Tibial artery (tissue), 4 donors: ENCODE measurements around the gene RPRD1A.

ENCODE experiments used
- DNase-seq, 2 donors: peaks; one replicate each; pipeline ENCODE4 v3.0.0-alpha.2; 2019
- H3K27ac ChIP-seq, 2 donors: fragments of 200-600 bp; sonication (generic) in 1 of 2; 1 replicate in 1 of 2; 2 replicates in 1 of 2; pipeline ENCODE4 v1.5.1; 2018 to 2019; ENCODE audit warnings: mild to moderate bottlenecking in 1 of 2
- H3K27me3 ChIP-seq, 2 donors: fragments of 200-600 bp; sonication (generic) in 1 of 2; one replicate each; pipeline versions ENCODE4 v1.5.1 to v1.6.0; 2016 to 2019
- H3K36me3 ChIP-seq, 3 donors: fragments of 200-600 bp; sonication (generic) in 2 of 3; one replicate each; pipeline ENCODE4 v1.5.1; 2016 to 2019; ENCODE audit warnings: mild to moderate bottlenecking in 2 of 3
- H3K4me1 ChIP-seq, 4 donors: fragments of 200-600 bp; sonication (generic) in 2 of 4; 1 replicate in 3 of 4; 2 replicates in 1 of 4; pipeline ENCODE4 v1.5.1; 2016 to 2019
- H3K4me3 ChIP-seq, 2 donors: fragments of 200-600 bp; sonication (generic) in 1 of 2; 1 replicate in 1 of 2; 2 replicates in 1 of 2; pipeline ENCODE4 v1.5.1; 2018 to 2019; ENCODE audit warnings: mild to moderate bottlenecking in 2 of 2
- H3K9me3 ChIP-seq, 3 donors: fragments of 200-600 bp; sonication (generic) in 1 of 3; one replicate each; pipeline ENCODE4 v1.5.1; 2016 to 2019
- CTCF ChIP-seq, 2 experiments: fragments of 200-600 bp in 1 of 2; fragments of 450-650 bp in 1 of 2; IDR thresholded peaks; one replicate each; pipeline ENCODE4 v1.5.1; 2017 to 2019; ENCODE audit warnings: antibody characterized with exemption in 2 of 2, mild to moderate bottlenecking in 1 of 2, moderate library complexity in 1 of 2
- intact Hi-C: fragments of 100-400 bp; cut with DNase I; formaldehyde crosslinking; loops from one replicate; pipeline ENCODE4 v1.15.0; 2023; ENCODE audit warnings: low total_unique reads

Gene RPRD1A

DNA sequence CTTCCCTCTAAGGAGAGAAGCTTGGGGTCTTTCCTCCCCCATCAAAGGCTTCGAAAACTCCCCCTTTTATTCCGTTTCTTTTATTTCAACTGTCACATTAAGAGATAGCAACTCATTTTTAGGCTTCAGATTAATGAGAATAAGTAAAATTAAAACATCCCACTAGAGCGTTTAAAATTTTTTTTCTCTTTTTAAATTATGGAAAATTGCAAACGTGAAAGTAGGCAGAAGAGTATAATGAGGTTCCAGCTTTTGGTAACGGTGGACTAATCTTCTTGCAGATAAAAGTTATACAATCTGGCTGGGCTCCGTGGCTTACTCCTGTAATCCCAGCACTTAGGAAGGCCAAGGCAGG is 116.8 kb downstream of the RPRD1A start:
- no peak overlapping the region for H3K27ac ChIP-seq
- no peak for TF ChIP-seq CTCF (IDR thresholded peaks at IDR 0.05)
- intact Hi-C loops, result no loop called here
- H3K27me3 ChIP-seq, result peaks cover 0 to 10% of the 10 kb centered on the region in 2 donors
- no peaks in the 10 kb centered on the region for H3K36me3 ChIP-seq
- DNase-seq, result no peak
- peaks cover 0 to 8% (median 6%) of the 10 kb centered on the region in 4 donors for H3K4me1 ChIP-seq
- peak overlapping the region; percentile 38 to 55 for H3K4me3 ChIP-seq
- no peaks in the 10 kb centered on the region for H3K9me3 ChIP-seq

DNA sequence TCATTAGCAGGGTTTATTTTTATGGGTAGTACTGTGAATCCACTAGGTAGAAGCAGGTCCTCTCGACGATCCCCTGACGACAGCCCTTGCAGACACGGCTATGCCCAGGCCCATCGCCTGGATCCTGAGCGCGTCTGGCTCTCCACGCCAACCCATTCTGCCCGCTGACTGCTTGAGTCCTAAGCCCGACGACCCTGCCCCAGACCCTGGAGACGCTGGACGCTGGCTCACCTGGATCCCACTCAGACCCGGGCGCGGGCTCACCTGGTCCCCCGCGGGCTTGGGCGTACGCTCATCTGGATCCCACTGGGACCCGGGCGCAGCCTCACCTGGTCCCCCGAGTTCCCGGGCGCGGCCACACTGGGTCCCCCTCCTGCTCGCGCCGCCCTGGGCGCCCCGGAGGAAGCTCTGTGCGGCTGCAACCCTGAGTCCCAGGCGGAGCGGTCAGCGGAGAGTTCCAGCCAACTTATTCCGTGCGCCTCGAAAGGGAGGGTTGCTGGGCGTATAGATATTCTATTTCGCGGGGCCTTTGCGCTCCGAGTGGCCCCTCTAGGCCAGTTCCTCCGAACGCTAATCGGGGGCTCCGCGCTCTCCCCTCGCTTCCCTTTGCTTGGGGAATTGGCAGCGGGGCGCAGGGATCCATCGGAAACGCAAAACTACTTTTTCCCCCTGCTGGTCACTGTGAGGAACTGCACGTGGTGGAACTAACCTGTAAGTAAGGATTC is 117.3 kb downstream of the RPRD1A start:
- peak; percentile 87 to 91 for TF ChIP-seq CTCF (IDR thresholded peaks at IDR 0.05)
- intact Hi-C loops, result loop anchor here (2.0 kb wide), 1 partner anchor 565 kb away; no protein-coding TSS in a partner anchor

DNA sequence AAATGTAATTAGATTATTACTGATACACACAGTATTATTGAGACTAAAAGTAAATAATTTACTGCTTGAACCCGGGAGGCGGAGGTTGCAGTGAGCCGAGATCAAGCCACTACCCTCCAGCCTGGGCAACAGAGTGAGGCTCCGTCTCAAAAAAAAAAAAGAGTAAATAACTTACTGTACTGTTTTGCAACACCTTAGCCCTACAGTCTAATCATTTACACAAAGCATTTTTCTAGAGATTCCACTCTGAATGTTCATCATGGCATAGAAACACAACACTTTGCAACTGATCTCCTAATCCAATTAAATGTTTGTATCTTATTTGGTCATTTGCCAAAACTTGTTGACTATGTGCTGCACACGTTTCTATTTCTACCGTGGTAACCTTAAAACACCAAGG is 118.3 kb downstream of the RPRD1A start:
- H3K4me1 ChIP-seq, result peaks cover 0 to 8% (median 6%) of the 10 kb centered on the region in 4 donors
- H3K27ac ChIP-seq, result no peak overlapping the region
- no peaks in the 10 kb centered on the region for H3K9me3 ChIP-seq
- no peak for TF ChIP-seq CTCF (IDR thresholded peaks at IDR 0.05)
- peaks cover 0 to 10% of the 10 kb centered on the region in 2 donors for H3K27me3 ChIP-seq
- H3K4me3 ChIP-seq, result no peak overlapping the region
- DNase-seq, result no peak
- H3K36me3 ChIP-seq, result no peaks in the 10 kb centered on the region
- intact Hi-C loops, result loop anchor here (2.0 kb wide), 1 partner anchor 564 kb away; no protein-coding TSS in a partner anchor

More for the DNA sequence above, 117.3 kb downstream of the RPRD1A start:
- Histone ChIP-seq H3K27ac (no peak overlapping the region), H3K36me3 (no peaks in the 10 kb centered on the region), H3K9me3 (no peaks in the 10 kb centered on the region), H3K27me3 (peaks cover 0 to 10% of the 10 kb centered on the region in 2 donors), H3K4me3 (peak overlapping the region; percentile 38 to 55), H3K4me1 (peaks cover 0 to 8% (median 6%) of the 10 kb centered on the region in 4 donors)
- peak; percentile 26 to 70 for DNase-seq

- TF ChIP-seq CTCF (IDR thresholded peaks at IDR 0.05), result no peak
- Histone ChIP-seq H3K27ac (no peak overlapping the region), H3K27me3 (peaks cover 0 to 10% of the 10 kb centered on the region in 2 donors), H3K36me3 (no peaks in the 10 kb centered on the region), H3K4me3 (no peak overlapping the region), H3K4me1 (peaks cover 0 to 8% (median 6%) of the 10 kb centered on the region in 4 donors), H3K9me3 (no peaks in the 10 kb centered on the region)
- intact Hi-C loops, result loop anchor here (2.0 kb wide), 1 partner anchor 563 kb away; no protein-coding TSS in a partner anchor
- DNase-seq, result no peak
Observed at GRCh38 chr18:35948080-35948479, 119.3 kb downstream of the RPRD1A start.

- H3K36me3 ChIP-seq, result no peaks in the 10 kb centered on the region
- no peaks in the 10 kb centered on the region for H3K27me3 ChIP-seq
- H3K27ac ChIP-seq, result no peak overlapping the region
- DNase-seq, result no peak
- H3K4me3 ChIP-seq, result no peak overlapping the region
- intact Hi-C loops, result no loop called here
- no peaks in the 10 kb centered on the region for H3K4me1 ChIP-seq
- no peaks in the 10 kb centered on the region for H3K9me3 ChIP-seq
- no peak for TF ChIP-seq CTCF (IDR thresholded peaks at IDR 0.05)
Observed at GRCh38 chr18:35942661-35943060, 124.7 kb downstream of the RPRD1A start.
